HepG2 (cell line): ENCODE measurements around the gene CARS2. TPM values are rescaled to one million over a fixed set of nuclear protein-coding genes. Genes with fewer than 3 reads are reported as not detected.

ENCODE experiments used
- HNRNPUL1 ChIP-seq: fragments of 200-400 bp; formaldehyde crosslinking; IDR thresholded peaks from 2 replicates; pipeline ENCODE4 v1.6.1; 2017; ENCODE audit warnings: low read depth, mild to moderate bottlenecking, low read length, moderate library complexity
- KLF9 ChIP-seq: IDR thresholded peaks from 2 replicates; pipeline ENCODE4 v1.6.1; 2016; ENCODE audit warnings: low read depth
- MZF1 ChIP-seq: sonication (generic); formaldehyde crosslinking; IDR thresholded peaks from 2 replicates; pipeline ENCODE4 v1.8.1; 2023; ENCODE audit warnings: mild to moderate bottlenecking, missing genetic modification reagents, borderline replicate concordance
- NAIF1 ChIP-seq: sonication (generic); formaldehyde crosslinking; IDR thresholded peaks from 2 replicates; pipeline ENCODE4 v1.5.0; 2020; ENCODE audit warnings: mild to moderate bottlenecking, missing genetic modification reagents, borderline replicate concordance
- RAD51 ChIP-seq: fragments of 450-650 bp; IDR thresholded peaks from 2 replicates; pipeline ENCODE4 v1.6.1; 2016; ENCODE audit warnings: borderline replicate concordance
- RFXANK ChIP-seq: IDR thresholded peaks from 2 replicates; pipeline ENCODE4 v1.6.1; 2016
- SUZ12 ChIP-seq: fragments of 150-350 bp; IDR thresholded peaks from 2 replicates; pipeline ENCODE4 v1.6.1; 2014; ENCODE audit warnings: low read depth, low read length
- ZBTB7A ChIP-seq: sonication (generic); formaldehyde crosslinking; IDR thresholded peaks from 2 replicates; pipeline ENCODE4 v1.8.0; 2022; ENCODE audit warnings: mild to moderate bottlenecking, missing genetic modification reagents
- ZNF331 ChIP-seq: sonication (generic); formaldehyde crosslinking; IDR thresholded peaks from 2 replicates; pipeline ENCODE4 v1.4.0; 2020; ENCODE audit warnings: missing genetic modification reagents
- ZNF557 ChIP-seq: sonication (generic); formaldehyde crosslinking; IDR thresholded peaks from 2 replicates; pipeline ENCODE4 v1.4.0; 2020; ENCODE audit warnings: missing genetic modification reagents
- ZNF607 ChIP-seq: sonication (generic); formaldehyde crosslinking; IDR thresholded peaks from 2 replicates; pipeline ENCODE4 v1.5.1; 2020; ENCODE audit warnings: missing genetic modification reagents, mild to moderate bottlenecking, borderline replicate concordance
- polyA plus RNA-seq, 8 experiments: library from polyadenylated mRNA; depleted of rRNA in 3 of 8; stranded (reverse) in 7 of 8; unstranded in 1 of 8; fragments of >200 nt; fragmentation: Illumina TruSeq in 4 of 8; extraction: Trizol in 4 of 8; gene quantifications; 2 replicates each; pipeline versions ENCODE4 v1.2.1 to v1.2.3, GENCODE V29; 2011 to 2016; ENCODE audit warnings: low read depth in 4 of 8, missing spikeins in 1 of 8, mixed read lengths in 1 of 8; ENCODE audit not compliant: insufficient read depth in 1 of 8
- total RNA-seq, 5 experiments: library from RNA; depleted of rRNA; stranded (reverse); fragments of >200 nt; fragmentation: Illumina TruSeq; extraction: Trizol; gene quantifications; 2 replicates each; pipeline ENCODE4 v1.2.3, GENCODE V29; 2016; ENCODE audit warnings: low read depth in 1 of 5
- TF ChIP-seq, protein P1 (sequence below): sonication (generic); formaldehyde crosslinking; IDR thresholded peaks from 2 replicates; pipeline ENCODE4 v1.5.0; 2020; ENCODE audit warnings: mild to moderate bottlenecking, missing genetic modification reagents, borderline replicate concordance
- TF ChIP-seq, protein P2 (sequence below): sonication (generic); formaldehyde crosslinking; IDR thresholded peaks from 2 replicates; pipeline ENCODE4 v1.4.0; 2020; ENCODE audit warnings: mild to moderate bottlenecking, missing genetic modification reagents
- TF ChIP-seq, protein P3 (sequence below), 2 experiments: sonication (generic) in 1 of 2; formaldehyde crosslinking in 1 of 2; IDR thresholded peaks; 2 replicates each; pipeline versions ENCODE4 v1.4.0 to v1.6.1; 2016 to 2020; ENCODE audit warnings: borderline replicate concordance in 1 of 2, low read depth in 1 of 2, mild to moderate bottlenecking in 1 of 2, missing genetic modification reagents in 1 of 2

CARS2 gene
- total and polyA plus RNA-seq, 2 of the 13 experiments (the other 11 are each of a cell fraction or from before 2014, with no cell fraction given) = 41.1 to 59.3 TPM

DNA sequence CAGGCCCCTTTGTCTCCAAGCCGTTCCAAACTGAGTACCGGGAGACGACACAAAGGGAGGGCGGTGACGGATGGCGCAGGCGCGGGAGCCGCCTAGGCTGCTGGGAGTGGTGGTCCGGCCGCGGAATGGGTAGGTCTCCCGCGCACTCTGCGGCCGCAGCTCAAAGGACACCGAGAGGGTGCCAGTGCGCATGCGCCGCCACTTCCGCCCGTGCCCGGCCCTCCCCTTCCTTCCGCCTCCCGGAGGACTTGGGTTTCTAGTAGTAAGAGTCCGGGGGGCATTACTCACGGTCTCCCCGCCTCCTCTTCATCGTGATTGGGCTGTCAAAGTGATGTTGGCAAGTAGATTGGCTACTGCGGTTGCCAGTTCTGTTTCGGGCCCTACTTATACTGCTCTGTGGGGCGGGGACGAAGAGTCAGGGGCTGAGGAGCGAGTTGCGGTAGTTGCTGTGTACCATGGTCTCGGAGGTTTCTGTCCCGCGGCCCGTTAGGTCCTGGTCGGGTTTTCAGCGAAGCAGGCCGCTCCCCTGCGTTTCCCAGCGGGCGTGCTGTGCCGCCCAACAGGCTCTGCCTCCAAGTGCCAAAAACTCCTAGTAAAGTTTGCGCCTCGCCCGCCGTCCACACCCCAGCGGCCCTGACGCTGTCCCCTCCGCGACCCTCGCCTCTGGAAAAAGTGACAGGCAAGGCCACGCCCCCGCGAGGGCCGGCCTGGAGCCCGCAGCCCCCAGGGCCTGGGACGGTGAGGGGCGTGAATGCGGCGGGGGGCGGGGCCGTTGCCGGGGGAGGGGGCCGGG is 7.1 kb upstream of the CARS2 start (continued):
- TF ChIP-seq, protein P1, sequence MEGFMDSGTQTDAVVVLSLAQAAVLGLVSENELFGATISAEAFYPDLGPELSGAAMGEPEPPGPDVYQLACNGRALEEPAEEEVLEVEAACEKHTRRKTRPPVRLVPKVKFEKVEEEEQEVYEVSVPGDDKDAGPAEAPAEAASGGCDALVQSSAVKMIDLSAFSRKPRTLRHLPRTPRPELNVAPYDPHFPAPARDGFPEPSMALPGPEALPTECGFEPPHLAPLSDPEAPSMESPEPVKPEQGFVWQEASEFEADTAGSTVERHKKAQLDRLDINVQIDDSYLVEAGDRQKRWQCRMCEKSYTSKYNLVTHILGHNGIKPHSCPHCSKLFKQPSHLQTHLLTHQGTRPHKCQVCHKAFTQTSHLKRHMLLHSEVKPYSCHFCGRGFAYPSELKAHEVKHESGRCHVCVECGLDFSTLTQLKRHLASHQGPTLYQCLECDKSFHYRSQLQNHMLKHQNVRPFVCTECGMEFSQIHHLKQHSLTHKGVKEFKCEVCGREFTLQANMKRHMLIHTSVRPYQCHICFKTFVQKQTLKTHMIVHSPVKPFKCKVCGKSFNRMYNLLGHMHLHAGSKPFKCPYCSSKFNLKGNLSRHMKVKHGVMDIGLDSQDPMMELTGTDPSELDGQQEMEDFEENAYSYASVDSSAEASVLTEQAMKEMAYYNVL (CRISPR knock-in tag) = no peak
- TF ChIP-seq, protein P2, sequence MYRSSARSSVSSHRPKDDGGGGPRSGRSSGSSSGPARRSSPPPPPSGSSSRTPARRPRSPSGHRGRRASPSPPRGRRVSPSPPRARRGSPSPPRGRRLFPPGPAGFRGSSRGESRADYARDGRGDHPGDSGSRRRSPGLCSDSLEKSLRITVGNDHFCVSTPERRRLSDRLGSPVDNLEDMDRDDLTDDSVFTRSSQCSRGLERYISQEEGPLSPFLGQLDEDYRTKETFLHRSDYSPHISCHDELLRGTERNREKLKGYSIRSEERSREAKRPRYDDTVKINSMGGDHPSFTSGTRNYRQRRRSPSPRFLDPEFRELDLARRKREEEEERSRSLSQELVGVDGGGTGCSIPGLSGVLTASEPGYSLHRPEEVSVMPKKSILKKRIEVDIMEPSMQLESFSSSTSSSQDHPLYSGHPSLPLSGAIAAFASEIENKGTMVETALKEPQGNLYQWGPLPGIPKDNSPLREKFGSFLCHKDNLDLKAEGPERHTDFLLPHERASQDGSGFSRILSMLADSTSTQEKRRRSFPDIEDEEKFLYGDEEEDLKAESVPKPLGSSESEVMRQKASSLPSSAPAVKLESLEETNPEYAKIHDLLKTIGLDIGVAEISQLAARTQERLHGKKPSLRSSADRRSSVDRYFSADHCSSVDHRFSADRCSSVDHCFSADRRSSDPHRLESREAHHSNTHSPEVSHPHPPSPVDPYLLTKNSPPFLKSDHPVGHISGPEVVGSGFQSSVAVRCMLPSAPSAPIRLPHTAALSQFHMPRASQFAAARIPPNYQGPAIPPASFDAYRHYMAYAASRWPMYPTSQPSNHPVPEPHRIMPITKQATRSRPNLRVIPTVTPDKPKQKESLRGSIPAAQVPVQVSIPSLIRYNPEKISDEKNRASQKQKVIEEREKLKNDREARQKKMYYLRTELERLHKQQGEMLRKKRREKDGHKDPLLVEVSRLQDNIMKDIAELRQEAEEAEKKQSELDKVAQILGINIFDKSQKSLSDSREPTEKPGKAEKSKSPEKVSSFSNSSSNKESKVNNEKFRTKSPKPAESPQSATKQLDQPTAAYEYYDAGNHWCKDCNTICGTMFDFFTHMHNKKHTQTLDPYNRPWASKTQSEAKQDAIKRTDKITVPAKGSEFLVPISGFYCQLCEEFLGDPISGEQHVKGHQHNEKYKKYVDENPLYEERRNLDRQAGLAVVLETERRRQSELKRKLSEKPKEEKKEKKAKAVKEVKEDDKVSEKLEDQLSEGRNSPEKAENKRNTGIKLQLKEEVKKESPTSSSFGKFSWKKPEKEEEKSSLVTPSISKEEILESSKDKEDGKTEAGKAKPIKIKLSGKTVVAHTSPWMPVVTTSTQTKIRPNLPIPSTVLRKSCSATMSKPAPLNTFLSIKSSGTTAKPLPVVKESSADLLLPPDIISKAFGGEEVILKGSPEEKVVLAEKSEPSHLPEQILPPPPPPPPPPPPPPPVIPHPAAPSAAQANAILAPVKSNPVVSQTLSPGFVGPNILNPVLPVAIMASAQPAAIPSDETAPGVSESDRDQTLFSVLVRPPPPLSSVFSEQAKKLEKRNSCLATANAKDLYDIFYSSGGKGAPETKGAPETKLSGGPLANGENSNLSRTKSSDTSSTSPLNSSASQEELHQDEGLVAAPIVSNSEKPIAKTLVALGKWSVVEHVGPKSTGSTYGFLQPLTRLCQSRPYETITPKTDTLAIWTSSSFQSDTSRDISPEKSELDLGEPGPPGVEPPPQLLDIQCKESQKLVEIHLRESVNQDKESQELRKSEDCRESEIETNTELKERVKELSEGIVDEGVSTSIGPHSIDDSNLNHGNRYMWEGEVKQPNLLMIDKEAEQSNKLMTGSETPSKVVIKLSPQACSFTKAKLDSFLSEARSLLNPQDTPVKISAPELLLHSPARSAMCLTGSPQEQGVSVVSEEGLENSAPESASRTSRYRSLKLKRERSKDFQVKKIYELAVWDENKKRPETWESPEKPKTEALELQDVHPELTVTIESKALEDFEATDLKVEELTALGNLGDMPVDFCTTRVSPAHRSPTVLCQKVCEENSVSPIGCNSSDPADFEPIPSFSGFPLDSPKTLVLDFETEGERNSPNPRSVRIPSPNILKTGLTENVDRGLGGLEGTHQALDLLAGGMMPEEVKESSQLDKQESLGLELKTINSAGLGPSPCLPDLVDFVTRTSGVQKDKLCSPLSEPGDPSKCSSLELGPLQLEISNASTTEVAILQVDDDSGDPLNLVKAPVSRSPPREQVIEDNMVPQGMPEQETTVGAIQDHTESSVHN (CRISPR knock-in tag) = no peak
- TF ChIP-seq ZNF607 (peak; percentile 83; the same call in 1 of the 2 replicates), ZNF557 (CRISPR knock-in tag) (no peak), ZNF331 (CRISPR knock-in tag) (no peak; the same call in 1 of the 2 replicates), MZF1 (CRISPR knock-in tag) (0 out of 2 replicates have a peak, but pooled peaks have one; percentile 32), ZBTB7A (peak; percentile 90), NAIF1 (CRISPR knock-in tag) (no peak), RAD51 (no peak), RFXANK (CRISPR knock-in tag) (no peak), HNRNPUL1 (no peak), KLF9 (CRISPR knock-in tag) (no peak; the same call in 1 of the 2 replicates), SUZ12 (peak; percentile 50; the same call in 1 of the 2 replicates)
- TF ChIP-seq, protein P3, sequence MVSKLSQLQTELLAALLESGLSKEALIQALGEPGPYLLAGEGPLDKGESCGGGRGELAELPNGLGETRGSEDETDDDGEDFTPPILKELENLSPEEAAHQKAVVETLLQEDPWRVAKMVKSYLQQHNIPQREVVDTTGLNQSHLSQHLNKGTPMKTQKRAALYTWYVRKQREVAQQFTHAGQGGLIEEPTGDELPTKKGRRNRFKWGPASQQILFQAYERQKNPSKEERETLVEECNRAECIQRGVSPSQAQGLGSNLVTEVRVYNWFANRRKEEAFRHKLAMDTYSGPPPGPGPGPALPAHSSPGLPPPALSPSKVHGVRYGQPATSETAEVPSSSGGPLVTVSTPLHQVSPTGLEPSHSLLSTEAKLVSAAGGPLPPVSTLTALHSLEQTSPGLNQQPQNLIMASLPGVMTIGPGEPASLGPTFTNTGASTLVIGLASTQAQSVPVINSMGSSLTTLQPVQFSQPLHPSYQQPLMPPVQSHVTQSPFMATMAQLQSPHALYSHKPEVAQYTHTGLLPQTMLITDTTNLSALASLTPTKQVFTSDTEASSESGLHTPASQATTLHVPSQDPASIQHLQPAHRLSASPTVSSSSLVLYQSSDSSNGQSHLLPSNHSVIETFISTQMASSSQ (IDR thresholded peaks at IDR 0.05; ENCODE audit: low read depth) = no peak
- TF ChIP-seq, protein P3 (CRISPR knock-in tag; IDR thresholded peaks at IDR 0.05; ENCODE audit: borderline replicate concordance) = no peak
